Gastroesophageal sphincter (tissue), 4 donors: ENCODE data around the gene ATP2B2. TPM values are rescaled to one million over a fixed set of nuclear protein-coding genes. Genes with fewer than 3 reads are reported as not detected.
A peak's percentile ranks its signal among the peaks of the same experiment; 100 is the strongest.

Experiments used
- ATAC-seq: fragments of 150-250 bp; one replicate; pipeline ENCODE4 v1.9.1; 2016; ENCODE audit warnings: mild to moderate bottlenecking, moderate library complexity
- H3K27ac ChIP-seq, 4 donors: fragments of 200-600 bp; sonication (generic) in 3 of 4; 1 replicate in 3 of 4; 2 replicates in 1 of 4; pipeline ENCODE4 v1.5.1; 2016 to 2019
- H3K27me3 ChIP-seq: fragments of 200-600 bp; sonication (generic); one replicate; pipeline ENCODE4 v1.5.1; 2019
- H3K36me3 ChIP-seq, 2 donors: fragments of 200-600 bp; sonication (generic); one replicate each; pipeline ENCODE4 v1.5.1; 2019; ENCODE audit warnings: control low read depth in 1 of 2
- H3K4me1 ChIP-seq, 3 donors: fragments of 200-600 bp; sonication (generic); 1 replicate in 2 of 3; 2 replicates in 1 of 3; pipeline ENCODE4 v1.5.1; 2016 to 2019; ENCODE audit warnings: control low read depth in 2 of 3
- H3K4me3 ChIP-seq, 2 donors: fragments of 200-600 bp; sonication (generic); one replicate each; pipeline ENCODE4 v1.5.1; 2019; ENCODE audit warnings: mild to moderate bottlenecking in 1 of 2, moderate library complexity in 1 of 2
- H3K9me3 ChIP-seq, 3 donors: fragments of 200-600 bp; sonication (generic); one replicate each; pipeline ENCODE4 v1.5.1; 2017 to 2019; ENCODE audit warnings: control low read depth in 2 of 3
- EP300 ChIP-seq: sonication (generic); formaldehyde crosslinking; IDR thresholded peaks from one replicate; pipeline ENCODE4 v1.6.1; 2017; ENCODE audit warnings: antibody characterized with exemption, mild to moderate bottlenecking
- POLR2A ChIP-seq, 2 donors: fragments of 450-650 bp; IDR thresholded peaks; one replicate each; pipeline ENCODE4 v1.6.1; 2017; ENCODE audit warnings: antibody characterized with exemption in 2 of 2, mild to moderate bottlenecking in 2 of 2, moderate library complexity in 1 of 2
- POLR2AphosphoS5 ChIP-seq: sonication (generic); formaldehyde crosslinking; IDR thresholded peaks from one replicate; pipeline ENCODE4 v1.6.1; 2017; ENCODE audit warnings: antibody characterized with exemption
- WGBS, 2 donors: methylation state at CpG; one replicate each; pipeline ENCODE4 v1.1.5; 2018; ENCODE audit warnings: low coverage in 1 of 2; 5-methylcytosine and 5-hydroxymethylcytosine counted together
- total RNA-seq, 4 donors: library from RNA; depleted of rRNA; stranded (reverse); fragments of >200 nt; gene quantifications; one replicate each; pipeline ENCODE4 v1.1.0, GENCODE V29; 2016
- TF ChIP-seq, protein P1 (sequence below), 4 experiments: fragments of 200-600 bp in 2 of 4; fragments of 450-650 bp in 2 of 4; sonication (generic) in 1 of 4; IDR thresholded peaks; one replicate each; pipeline ENCODE4 v1.5.1; 2017 to 2019; ENCODE audit warnings: antibody characterized with exemption in 4 of 4, mild to moderate bottlenecking in 2 of 4, moderate library complexity in 2 of 4

The ATP2B2 gene
- total RNA-seq, 4 donors from 2014 or later = 0.13 to 0.30 (median 0.27) TPM; not detected in 1

DNA sequence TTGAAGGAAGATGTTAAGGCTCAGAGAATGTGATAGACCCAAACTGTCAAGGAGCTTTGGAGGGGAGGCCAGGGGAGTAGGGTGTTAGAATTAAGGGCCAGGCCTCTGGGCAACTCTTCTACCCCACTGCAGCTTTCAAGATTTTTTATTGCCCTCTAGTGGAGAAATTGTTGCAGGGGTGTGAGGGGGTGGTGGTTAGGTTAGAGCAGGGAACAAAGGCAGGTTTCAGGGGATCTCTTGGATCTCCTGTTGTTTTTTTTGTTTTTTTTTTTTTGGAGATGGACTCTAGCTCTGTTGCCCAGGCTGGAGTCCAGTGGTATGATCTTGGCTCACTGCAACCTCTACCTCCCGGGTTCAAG, 183.1 kb downstream of the ATP2B2 start:
- Histone ChIP-seq H3K27me3 (peaks cover 7% of the 10 kb centered on the region), H3K4me3 (no peak overlapping the region)
- WGBS, 2 donors = 80 to 88% methylated on average over 1 of the region's 1 CpG

DNA sequence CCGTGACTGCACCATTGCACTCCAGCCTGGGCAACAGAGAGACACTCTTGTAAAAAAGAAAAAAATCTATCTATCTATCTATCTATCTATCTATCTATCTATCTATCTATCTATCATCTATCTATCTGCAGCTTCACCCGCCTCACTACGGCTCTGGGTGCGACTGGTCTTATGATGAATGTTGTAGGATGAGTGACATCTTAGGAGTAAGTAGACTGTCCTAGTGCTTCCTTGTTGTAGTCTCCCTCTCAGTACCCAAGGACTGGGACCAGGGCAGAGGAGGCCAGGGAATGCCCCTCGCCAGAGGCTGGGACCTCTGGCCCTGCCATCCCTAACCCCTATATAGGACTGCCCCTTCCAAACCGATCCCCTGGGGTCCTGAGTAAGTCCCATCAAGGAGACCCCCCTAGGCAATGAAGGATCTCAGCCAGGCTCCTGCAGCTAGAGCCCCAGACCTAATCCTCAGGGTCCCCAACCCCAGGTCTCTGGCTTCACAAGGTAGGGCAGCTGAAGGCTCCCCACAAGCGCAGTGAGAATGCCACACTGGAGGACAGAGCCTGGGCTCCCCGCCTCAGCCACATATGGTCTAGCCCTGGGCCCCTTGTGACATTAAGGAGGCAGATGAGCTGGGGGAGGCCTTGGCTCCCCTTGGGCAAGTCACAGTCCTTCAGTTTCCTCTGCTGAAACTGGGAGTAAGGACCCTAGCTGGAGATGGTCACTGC, 183.6 kb downstream of the ATP2B2 start:
- TF ChIP-seq, protein P1, sequence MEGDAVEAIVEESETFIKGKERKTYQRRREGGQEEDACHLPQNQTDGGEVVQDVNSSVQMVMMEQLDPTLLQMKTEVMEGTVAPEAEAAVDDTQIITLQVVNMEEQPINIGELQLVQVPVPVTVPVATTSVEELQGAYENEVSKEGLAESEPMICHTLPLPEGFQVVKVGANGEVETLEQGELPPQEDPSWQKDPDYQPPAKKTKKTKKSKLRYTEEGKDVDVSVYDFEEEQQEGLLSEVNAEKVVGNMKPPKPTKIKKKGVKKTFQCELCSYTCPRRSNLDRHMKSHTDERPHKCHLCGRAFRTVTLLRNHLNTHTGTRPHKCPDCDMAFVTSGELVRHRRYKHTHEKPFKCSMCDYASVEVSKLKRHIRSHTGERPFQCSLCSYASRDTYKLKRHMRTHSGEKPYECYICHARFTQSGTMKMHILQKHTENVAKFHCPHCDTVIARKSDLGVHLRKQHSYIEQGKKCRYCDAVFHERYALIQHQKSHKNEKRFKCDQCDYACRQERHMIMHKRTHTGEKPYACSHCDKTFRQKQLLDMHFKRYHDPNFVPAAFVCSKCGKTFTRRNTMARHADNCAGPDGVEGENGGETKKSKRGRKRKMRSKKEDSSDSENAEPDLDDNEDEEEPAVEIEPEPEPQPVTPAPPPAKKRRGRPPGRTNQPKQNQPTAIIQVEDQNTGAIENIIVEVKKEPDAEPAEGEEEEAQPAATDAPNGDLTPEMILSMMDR (IDR thresholded peaks at IDR 0.05) = no peak
- TF ChIP-seq EP300 (no peak), POLR2AphosphoS5 (no peak), POLR2A (IDR thresholded peaks at IDR 0.05) (no peak)
- peaks cover 6% of the 10 kb centered on the region for H3K27me3 ChIP-seq
- WGBS, 2 donors = 80 to 87% methylated on average over 2 to 3 of the region's 8 CpGs
- peaks cover 0 to 36% (median 17%) of the 10 kb centered on the region in 3 donors for H3K4me1 ChIP-seq
- no peak for ATAC-seq
- H3K4me3 ChIP-seq = peak overlapping the region; percentile 75 to 86
- H3K36me3 ChIP-seq = peaks cover 0 to 20% of the 10 kb centered on the region in 2 donors
- H3K27ac ChIP-seq = peak overlapping the region in 3 of 4 donors; percentile 83 to 89 (median 84)
- H3K9me3 ChIP-seq = no peaks in the 10 kb centered on the region

More for the DNA sequence above, 183.1 kb downstream of the ATP2B2 start:
- Histone ChIP-seq H3K36me3 (peaks cover 0 to 15% of the 10 kb centered on the region in 2 donors), H3K4me1 (peaks cover 0 to 36% (median 17%) of the 10 kb centered on the region in 3 donors), H3K27ac (no peak overlapping the region), H3K9me3 (no peaks in the 10 kb centered on the region)
- ATAC-seq = no peak
- TF ChIP-seq, protein P1 (IDR thresholded peaks at IDR 0.05) = no peak
- TF ChIP-seq EP300 (no peak), POLR2A (IDR thresholded peaks at IDR 0.05) (no peak), POLR2AphosphoS5 (no peak)

DNA sequence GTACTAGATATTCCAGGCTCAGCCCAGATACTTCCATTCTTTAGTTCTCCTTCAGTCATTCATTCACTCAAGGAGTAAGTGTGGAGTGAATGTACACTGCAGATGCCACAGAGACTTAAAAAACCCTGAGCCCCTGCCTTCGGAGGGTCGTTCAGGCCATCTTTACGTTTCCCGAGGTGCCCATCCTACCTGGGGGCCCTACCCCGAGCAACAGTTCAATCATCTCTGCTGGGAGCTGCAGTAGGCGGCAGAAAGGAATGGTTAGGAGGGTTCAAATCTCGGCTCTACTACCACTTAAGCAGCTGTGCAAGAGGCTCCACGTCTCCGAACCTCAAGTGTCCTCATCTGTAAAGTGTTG, 185.1 kb downstream of the ATP2B2 start:
- ATAC-seq = no peak
- H3K4me1 ChIP-seq = peaks cover 0 to 36% (median 17%) of the 10 kb centered on the region in 3 donors
- H3K36me3 ChIP-seq = peaks cover 0 to 35% of the 10 kb centered on the region in 2 donors
- H3K27me3 ChIP-seq = no peaks in the 10 kb centered on the region
- no peaks in the 10 kb centered on the region for H3K9me3 ChIP-seq
- 0% methylated on average over 2 of the region's 9 CpGs; no CpG with 5 or more reads in 1 of the 2 donors for WGBS, 2 donors
- H3K27ac ChIP-seq = peak overlapping the region; percentile 64 to 89 (median 84)
- peak overlapping the region; percentile 75 to 86 for H3K4me3 ChIP-seq
- TF ChIP-seq POLR2AphosphoS5 (no peak), EP300 (no peak), POLR2A (IDR thresholded peaks at IDR 0.05) (no peak)
- TF ChIP-seq, protein P1 (IDR thresholded peaks at IDR 0.05) = no peak

DNA sequence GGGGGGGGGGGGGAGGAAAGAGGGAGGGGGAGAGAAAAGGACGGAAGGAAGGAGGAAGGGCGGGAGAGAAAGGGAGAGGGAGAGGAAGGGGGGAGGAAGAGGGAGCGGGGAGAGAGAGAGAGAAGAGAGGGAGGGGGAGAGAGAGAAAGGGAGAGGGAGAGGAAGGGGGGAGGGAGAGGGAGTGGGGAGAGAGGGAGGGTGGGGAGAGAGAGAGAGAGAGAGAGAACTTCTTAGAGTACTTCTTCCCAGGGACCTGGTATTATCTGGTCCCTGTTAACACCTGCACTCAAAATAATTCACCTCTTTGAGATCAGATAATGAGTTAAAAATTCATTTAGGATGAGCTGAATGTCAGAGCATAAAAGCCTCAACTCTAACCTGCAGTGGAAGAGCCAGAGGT, 185.6 kb downstream of the ATP2B2 start:
- whole genome bisulfite sequencing, 2 donors = 0% methylated on average over 1 of the region's 3 CpGs; no CpG with 5 or more reads in 1 of the 2 donors
- no peak for ATAC-seq
- peaks cover 0 to 40% of the 10 kb centered on the region in 2 donors for H3K36me3 ChIP-seq
- H3K9me3 ChIP-seq = no peaks in the 10 kb centered on the region
- TF ChIP-seq, protein P1 (IDR thresholded peaks at IDR 0.05) = no peak
- TF ChIP-seq EP300 = no peak
- no peak for TF ChIP-seq POLR2AphosphoS5
- TF ChIP-seq POLR2A (IDR thresholded peaks at IDR 0.05) = no peak
- peaks cover 0 to 36% (median 17%) of the 10 kb centered on the region in 3 donors for H3K4me1 ChIP-seq
- H3K4me3 ChIP-seq = peak overlapping the region; percentile 75 to 86
- peak overlapping the region in 1 of 4 donors; percentile 84 for H3K27ac ChIP-seq
- no peaks in the 10 kb centered on the region for H3K27me3 ChIP-seq

DNA sequence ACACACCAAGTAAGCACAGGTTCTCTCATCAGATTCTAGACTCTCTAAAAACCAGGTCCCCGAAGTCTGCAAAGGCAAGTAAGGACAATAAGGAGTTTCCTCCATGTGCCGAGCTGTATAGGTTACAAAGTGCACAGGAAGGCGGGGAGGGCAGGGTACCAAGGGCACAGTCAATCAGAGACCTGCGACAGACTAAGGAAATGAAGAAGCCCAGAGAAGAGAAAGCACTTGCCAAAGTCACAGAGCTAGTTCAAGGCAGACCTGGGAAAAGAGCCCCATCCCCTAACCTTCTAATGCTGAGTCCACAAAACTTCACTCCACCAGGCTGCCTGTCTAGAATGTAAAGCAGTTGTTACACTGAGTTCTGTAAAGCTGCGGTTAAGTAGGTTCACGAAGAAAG, 186.1 kb downstream of the ATP2B2 start:
- 64 to 90% methylated on average over 2 to 6 of the region's 6 CpGs for WGBS, 2 donors
- Histone ChIP-seq H3K4me3 (peak overlapping the region in 1 of 2 donors; percentile 75), H3K27me3 (no peaks in the 10 kb centered on the region), H3K27ac (no peak overlapping the region), H3K36me3 (peaks cover 0 to 45% of the 10 kb centered on the region in 2 donors), H3K9me3 (no peaks in the 10 kb centered on the region), H3K4me1 (peaks cover 0 to 36% (median 17%) of the 10 kb centered on the region in 3 donors)
- TF ChIP-seq, protein P1 (IDR thresholded peaks at IDR 0.05) = no peak
- TF ChIP-seq POLR2A (IDR thresholded peaks at IDR 0.05) (no peak), POLR2AphosphoS5 (no peak), EP300 (no peak)
- ATAC-seq = no peak
